HG03521 (cell line): Measurements from ENCODE around the gene SMIM38.
"Not testable (repeated sequence)": the region's sequence is repeated elsewhere in the genome, so short reads cannot be mapped to it uniquely, and the experiment has no call there.

Source experiments
- ATAC-seq: cut with Tn5 transposase; IDR thresholded peaks from one replicate; pipeline ENCODE4 v1.9.1; 2021; ENCODE audit warnings: mild to moderate bottlenecking, moderate library complexity; ENCODE audit not compliant: unreplicated experiment

Gene SMIM38

DNA sequence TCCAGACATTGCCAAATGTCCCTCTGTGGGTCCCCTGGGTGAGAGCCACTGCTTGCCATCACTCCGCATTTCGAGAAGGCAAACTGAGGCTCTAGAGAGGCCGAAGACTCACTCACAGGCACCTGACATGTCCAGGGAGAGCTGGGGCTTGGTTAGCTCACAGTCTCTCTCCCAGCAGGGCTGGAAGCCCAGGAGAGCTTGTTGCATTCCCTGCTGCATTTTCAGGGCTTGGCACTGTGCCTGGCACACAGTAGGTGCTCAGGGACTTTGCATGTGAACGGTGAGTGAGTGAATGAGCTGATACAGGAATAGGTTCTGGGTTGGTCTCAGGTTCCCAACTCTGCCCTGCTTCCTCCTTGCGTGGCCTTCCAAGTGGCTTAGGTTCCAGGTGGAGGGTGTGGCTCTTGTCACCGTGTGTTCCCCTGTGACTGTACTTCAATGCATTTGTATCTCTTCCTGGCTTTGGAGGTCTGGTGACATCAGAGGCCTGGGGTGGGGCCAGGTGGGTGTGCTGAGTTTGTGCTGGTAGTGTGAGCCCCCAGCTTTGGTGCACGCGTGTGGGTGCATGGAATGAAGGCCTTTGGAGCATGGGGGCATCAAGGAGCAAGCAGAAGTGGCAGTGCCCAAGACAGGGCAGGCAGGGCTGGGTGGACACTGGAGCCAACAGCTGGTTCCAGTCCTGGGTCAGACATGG is 18.4 kb upstream of the SMIM38 start:
- no peak for ATAC-seq

DNA sequence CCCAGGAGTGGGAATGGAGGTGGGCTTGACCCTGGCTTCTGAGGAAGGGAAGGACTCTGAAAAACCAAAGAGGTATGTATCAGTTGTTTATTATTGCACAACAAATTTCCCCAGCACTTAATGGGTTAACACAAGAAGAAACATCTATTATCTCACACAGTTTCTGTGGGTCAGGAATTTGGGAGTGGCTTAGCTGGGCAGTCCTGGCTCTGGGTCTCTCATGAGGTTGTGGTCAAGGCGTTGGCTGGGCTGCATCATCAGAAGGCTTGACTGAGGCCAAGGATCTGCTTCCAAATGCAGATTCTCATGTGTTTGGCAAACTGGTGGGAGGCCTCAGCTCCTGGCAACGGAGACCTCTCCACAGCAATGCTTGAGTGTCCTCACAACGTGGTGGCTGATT is 17.5 kb upstream of the SMIM38 start:
- ATAC-seq, result no peak

DNA sequence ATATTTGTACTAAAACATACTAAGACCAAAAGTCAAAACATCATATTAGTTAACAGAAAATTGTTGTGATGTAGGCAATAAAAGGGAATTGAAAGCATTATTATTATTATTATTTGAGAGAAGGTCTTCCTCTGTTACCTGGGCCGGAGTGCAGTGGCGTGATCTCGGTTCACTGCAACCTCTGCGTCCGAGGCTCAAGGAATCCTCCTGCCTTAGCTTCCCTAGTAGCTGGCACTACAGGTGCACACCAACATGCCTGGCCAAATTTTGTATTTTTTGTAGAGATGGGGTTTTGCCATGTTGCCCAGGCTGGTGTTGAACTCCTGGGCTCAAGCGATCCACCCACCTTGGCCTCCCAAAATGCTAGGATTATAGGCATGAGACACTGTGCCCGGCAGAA is 15.6 kb upstream of the SMIM38 start:
- not testable (repeated sequence) for ATAC-seq

DNA sequence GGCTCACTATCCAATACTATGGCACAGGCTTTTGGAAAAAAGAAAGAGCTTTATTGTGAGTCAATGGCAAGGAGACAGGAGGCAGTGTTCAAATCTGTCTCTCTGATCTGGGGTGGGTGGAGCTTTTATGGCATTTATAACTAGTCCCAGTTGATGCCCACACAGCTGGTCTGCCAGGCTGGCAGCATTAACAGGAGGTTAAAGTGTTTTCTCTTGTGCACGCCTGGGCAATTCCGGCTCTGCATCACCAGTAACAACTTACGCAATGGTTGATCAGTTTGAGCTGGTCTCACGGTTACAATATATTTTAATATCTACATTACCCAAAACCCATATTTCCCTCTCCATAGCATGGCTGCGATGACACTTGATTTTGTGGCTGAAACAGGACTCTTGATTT is 15.1 kb upstream of the SMIM38 start:
- ATAC-seq, result no peak

DNA sequence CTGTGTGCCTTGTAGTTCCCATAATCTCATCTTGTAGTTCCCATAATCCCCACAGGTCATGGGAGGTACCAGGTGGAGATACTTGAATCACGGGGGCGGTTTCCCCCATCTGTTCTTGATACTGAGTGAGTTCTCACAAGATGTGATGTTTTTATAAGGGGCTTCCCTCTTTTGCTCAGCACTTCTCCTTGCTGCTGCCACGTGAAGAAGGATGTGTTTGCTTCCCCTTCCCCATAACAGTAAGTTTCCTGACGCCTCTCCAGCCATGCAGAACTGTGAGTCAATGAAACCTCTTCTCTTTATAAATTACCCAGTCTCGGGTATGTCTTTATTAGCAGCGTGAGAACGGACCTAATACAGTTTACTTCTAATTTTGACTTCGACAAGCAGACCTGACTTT is 14.0 kb upstream of the SMIM38 start:
- ATAC-seq, result no peak

DNA sequence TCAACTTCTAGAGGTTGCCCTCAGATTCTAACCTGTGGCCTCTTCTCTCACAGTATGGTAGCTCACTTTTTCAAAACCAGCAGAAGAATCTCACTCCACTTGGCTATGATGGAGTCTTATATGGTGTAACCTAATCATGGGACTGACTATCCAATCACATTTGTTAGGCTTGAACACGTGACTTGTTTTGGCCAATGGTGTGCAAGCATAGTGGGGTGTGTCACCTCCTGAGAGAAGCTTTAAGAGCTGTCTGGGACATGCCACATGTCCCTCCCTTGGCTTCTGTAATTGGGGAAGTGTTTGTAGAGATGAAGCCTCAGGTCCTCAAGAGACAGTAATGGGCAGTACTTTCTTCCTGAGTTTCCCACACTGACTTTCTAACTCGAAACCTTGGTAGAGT is 12.8 kb upstream of the SMIM38 start:
- no peak for ATAC-seq

DNA sequence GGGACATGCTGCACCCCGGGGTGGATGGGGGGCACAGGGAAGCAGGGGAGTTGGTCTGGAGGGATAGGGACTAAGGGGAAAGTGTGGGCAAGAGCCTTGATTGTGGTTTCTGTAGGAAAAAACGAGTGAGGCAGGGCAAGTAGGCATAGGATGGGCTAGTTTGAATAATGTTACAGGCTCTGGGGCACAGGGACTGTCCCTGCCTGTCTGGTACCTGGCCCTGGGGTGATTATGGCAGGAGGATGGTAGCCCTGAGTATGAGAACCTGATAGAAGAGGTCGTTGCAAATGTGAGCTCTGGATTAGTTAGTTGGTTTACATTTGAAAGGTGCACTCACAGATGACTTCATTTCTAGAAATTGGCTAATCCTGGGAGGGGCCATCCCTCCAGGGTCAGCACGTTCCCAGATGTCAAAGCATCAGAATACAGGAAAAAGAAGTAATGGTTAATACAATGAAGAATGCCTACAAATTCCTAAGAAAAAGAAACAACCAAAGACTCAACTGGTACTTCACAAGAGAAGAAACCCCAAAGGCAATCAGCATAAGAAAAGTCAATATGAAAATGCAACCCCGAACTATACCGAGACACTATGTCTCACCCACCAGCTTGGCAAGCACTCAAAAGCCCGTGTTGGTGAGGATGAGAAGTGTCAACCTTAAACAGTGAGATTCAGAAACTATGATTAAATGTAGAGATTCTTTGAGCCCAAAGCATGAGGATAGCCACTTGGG is 11.3 kb upstream of the SMIM38 start:
- ATAC-seq, result no peak

DNA sequence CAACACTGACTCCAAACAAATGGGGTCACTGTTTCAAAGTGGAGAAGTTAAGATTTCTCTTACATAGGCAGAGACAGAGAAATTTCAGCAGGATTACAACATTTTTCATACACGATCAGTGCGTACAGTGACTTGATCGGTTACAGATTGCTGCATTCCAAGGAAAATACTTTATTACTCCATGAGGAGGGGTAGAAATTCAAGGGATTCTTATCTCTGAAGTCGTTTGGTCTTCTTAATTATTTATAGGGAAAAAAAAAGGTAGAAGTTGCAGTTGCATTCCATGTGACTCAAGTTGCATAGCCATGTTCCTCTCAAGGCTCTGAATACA is 10.7 kb upstream of the SMIM38 start:
- ATAC-seq, result no peak

DNA sequence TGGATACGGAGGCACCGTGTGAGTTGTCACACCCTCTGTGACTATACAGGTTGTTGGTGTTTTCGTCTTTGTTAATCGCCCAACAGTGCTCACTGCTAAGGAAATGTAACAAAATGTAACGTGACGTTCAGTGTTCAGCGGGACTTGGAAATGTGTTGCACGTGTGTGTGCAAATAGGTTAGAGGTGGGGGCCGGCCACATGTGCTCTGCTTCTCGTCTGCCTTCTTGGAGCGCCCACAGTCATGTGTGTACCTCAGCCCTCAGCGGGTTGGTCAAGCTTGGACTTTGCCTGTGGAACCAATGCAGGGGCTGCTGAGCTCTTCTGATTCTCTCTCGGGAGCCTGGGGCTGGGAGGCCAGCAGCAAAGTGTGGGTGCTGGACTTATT is 7.4 kb upstream of the SMIM38 start:
- ATAC-seq, result no peak

DNA sequence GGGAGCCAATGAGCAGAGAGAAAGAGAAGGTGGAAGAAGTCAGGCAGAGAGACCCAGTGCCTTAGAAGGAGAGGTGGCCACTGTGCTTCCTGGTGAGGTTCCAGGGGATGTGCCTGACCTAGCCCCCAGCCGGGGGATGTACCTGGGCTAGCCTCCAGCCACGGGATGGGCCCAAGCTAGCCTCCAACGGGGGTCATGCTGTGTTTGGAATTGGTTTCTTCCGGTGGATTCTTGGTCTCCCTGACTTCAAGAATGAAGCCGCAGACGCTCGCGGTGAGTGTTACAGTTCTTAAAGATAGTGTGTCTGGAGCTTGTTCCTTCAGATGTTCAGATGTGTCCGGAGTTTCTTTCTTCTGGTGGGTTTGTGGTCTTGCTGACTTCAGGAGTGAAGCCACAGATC is 6.9 kb upstream of the SMIM38 start:
- no peak for ATAC-seq

DNA sequence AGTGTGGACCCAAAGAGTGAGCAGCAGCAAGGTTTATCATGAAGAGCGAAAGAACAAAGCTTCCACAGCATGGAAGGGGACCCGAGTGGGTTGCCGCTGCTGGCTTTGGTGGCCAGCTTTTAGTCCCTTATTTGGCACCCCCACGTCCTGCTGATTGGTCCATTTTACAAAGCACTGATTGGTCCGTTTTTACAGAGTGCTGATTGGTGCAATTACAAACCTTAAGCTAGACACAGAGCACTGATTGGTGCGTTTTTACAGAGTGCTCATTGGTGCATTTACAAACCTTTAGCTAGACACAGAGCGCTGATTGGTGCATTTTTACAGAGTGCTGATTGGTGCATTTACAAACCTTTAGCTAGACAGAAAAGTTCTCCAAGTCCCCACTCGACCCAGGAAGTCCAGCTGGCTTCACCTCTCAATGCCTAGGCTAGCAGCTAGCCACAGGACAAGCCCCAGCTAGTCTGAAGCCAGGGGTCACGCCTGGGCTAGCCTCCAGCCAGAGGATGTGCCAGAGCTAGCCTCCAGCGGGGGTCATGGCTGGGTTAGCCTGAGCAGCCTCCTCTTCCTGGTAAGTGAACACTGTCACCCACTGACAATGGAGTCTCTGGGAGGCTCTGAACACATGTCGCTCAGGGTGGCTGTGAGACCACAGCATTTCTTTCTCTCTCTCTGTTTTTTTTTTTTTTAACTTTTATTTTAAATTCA is 6.2 kb upstream of the SMIM38 start:
- not testable (repeated sequence) for ATAC-seq

DNA sequence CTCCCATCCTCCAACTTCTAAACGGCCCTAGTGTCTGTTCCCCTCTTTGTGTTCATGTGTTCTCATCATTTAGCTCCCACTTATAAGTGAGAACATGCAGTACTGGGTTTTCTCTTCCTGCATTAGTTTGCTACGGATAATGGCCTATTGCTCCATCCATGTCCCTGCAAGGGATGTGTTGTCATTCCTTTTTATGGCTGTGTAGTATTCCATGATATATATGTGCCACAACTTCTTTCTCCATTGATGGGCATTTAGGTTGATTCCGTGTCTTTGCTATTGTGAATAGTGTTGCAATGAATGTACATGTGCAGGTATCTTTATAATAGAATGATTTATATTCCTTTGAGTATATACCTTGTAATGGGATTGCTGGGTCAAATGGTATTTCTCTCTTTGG is 5.6 kb upstream of the SMIM38 start:
- ATAC-seq, result no peak

DNA sequence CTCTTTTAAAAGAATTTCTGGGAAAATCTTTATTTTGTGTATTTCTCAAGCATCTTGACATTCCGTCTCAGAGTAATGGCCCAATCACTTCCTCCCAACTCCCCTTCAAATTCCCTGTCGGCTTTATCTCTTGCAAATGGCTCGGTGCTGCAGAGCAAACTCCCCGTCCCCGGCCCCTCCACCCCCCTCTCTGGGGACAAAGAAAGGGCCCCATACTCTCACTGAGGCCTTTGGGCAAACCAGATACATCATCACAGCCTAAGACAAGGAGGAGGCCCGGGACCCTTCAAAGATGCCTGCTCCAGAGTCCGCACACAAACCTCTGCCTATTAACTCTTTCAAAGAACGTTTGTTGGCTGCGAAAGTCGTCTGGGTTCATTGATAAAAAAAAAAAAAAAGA is 3.9 kb upstream of the SMIM38 start:
- ATAC-seq, result no peak

DNA sequence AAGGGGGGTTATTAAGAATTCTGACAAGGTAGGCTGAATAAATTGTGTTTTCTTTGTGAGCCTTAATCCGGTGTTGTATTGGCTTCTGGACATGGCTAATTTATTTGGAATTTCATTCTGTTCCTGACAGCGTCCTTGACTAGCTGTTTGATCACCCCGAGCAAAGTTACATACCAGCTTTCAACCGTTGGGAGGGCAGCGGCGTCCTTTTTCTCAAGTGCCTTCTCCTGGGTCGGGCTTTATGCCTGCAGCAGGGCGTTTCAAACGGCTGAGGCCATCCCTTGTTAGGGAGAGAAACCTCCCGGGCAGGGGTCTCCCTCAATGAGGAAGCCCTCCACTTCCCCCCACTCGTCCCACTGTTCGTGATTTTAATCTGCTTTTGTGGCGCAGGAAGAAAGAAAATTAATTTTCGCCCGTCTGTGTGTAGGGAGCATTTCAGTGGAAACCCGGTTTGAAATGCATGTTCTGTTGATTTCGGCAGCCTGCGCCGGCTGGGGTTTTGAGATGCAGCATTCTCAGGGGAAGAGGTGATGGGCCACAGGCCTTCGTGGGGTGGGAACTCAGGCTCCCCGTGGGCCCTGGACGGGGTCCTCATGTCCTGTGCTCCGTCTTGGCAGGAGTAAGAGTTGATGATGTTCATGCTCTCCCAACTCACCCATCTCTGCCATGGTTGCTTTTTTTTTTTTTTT is 2.9 kb upstream of the SMIM38 start:
- ATAC-seq, result no peak

DNA sequence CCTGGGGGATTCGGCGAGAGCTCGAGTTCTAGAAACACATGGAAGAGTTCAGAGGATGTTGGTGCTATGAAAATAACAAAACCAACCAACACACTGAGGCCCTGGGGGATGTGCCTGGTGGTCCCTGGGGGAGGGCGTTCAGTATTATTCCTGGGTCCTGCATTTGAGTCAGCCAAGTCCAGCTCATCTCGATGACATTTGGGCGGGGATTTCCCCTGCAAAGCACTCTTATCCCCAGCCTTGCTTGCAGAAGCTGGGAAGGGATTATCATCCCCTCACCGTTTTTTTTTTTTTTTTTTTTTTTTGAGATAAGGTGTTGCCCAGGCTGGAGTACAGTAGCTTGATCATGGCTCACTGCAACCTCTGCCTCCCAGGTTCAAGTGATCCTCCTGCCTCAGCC is 2.1 kb upstream of the SMIM38 start:
- no peak for ATAC-seq

DNA sequence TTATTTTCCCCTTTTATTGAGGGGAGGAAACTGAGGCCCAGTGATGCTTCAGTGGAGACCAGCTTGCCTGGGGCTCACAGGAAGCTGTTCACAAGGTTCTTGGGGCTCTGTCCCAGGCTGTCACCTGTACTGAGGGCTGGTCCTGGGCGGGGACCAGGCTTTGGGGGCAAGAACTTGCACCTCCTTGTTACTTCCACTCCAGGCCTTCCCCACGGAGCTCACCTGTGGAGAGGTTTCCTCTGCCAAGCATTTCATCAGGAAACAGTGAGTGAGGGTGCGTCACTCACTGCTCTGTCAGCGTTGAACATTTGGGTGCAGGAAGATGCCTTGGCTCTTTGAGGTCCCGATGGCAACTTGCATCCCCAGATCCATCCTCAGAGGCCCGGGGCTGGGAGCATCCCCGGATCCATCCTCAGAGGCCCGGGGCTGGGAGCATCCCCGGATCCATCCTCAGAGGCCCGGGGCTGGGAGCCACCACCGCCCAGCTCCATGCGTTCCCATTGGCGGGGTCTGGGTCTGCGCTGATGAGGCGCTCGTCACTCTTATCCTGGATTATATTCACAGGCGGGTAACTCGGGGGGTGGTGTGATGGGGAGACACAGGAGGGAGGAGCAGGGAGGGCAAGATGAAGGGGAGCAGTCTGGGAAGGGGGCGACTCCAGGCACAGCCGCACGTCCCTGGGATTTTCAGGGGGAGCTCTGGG is 1.4 kb upstream of the SMIM38 start:
- ATAC-seq, result no peak

DNA sequence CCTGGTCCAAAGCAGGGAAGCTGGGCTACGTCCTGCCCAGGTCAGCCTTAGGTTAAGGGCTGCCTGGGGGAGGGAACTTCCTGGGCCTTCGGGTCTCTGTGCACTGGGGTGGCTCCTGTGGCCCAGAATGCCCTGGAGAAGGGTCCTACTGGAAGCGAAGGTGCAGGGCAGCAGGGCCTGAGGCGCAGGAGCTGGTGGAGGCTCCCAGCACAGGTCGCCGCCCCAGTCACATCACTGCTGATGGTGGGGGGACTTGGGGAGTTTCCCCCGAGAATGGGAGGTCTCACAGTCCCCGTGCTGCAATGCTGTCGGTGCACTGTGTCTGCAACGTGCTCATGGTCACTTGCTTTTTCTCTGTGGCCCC is 815 bp upstream of the SMIM38 start:
- no peak for ATAC-seq

DNA sequence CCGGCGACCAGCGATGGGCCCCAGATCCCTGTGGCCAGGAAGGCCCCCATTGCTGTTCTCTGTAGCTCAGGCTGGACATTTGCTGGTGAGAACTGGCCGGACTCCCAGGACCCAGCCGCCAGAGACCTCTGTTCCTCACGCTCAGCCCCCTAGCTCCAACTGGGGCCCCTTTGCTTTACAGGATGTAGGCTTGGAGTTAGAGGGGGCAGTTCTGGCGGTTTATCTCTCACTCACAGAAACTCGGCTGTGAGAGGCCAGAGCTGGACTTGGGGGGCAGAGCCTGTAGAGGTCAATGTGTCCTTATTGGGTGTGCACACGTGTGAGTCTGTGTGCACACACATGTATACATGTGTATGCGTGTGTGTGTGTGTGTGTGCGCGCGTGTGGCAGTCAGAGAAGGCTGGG is 502 bp downstream of the SMIM38 start:
- ATAC-seq, result no peak

DNA sequence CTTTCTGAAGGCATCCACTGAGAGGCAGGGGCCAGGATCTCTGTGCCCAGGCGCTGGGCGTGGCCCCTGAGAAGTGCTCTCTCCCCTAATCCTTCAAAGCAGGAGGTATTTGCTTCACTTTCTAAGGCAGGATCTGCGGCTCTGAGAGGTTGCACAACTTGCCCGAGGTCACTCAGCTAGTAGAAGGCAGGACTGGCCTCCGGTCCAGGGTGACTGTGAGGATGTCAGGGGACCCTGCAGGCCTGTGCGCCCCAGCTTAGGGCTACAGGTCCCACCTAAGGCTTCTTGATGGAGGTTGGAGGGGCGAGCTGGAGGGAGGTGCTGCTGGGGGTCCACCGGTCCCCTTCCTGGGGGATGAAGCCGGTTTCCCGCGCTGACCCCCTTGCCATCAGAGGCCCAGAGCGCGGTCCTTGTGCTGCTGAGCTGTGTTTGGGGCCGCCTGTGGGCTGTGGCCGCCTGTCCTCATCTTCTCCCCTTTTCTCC is 979 bp downstream of the SMIM38 start:
- ATAC-seq, result no peak

DNA sequence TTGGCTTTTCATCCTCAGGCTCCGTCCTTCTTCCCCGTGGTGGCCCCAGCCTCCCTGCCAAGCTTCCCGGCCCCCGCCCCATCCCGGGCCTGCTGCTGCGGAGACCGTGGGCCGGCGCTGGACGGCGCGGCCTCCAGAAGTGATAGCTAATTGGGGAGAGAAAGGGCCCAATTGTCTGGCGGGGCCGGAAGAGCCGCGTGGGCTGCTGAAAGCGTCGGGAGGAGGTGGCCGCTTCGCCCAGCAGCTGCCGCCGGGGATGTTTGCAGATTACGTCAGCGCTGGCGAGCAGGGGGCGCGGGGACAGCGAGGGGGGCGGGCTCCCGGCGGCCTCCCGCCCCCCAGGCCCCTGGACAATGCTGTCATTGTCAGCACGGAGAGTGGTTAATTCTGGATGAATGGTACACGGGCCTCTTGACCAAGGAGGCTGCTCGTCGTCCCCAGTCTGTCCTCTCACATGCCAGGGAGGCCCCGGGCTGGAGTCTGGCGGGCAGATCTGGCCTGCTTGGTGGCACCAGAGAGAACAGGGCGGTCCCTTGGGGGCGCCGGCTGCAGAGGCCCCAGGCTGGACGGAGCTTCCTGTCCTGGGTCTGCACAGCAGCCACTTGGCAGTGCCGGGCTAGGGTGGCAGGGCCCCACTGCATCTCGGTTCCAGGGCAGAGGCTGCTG is 1.6 kb downstream of the SMIM38 start:
- ATAC-seq, result no peak

DNA sequence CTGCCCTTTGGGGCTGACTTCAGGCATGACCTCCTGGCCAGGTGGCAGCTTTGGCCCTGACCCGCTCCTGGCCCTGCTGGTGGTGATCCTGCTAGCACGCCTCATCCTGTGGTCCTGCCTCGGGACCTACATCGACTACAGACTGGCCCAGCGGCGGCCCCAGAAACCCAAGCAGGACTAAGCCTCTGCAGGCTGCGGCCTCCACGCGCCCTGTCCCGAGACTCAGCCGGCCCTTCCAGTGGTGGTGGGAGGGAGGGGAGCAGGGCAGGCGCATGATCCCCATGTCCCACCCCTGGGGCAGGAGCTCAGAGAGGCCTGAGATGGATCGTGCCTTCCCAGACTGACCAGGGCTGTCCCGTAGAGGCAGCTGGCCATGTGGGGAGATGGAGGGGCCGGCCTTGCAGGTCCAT is 2.1 kb downstream of the SMIM38 start:
- no peak for ATAC-seq
